Stimulated activated CD4-positive, alpha-beta T cell treated with anti-CD3 and anti-CD28 coated beads, TNF-alpha, amount 100 ng/mL, for 1 hour (primary cell): ENCODE measurements around the gene LIPT2.

Experiments used
- DNase-seq, 3 donors: peaks; one replicate each; pipeline ENCODE4 v3.0.0-alpha.2; 2020; ENCODE audit warnings: low read depth in 3 of 3, low spot score in 1 of 3

Gene LIPT2

DNA sequence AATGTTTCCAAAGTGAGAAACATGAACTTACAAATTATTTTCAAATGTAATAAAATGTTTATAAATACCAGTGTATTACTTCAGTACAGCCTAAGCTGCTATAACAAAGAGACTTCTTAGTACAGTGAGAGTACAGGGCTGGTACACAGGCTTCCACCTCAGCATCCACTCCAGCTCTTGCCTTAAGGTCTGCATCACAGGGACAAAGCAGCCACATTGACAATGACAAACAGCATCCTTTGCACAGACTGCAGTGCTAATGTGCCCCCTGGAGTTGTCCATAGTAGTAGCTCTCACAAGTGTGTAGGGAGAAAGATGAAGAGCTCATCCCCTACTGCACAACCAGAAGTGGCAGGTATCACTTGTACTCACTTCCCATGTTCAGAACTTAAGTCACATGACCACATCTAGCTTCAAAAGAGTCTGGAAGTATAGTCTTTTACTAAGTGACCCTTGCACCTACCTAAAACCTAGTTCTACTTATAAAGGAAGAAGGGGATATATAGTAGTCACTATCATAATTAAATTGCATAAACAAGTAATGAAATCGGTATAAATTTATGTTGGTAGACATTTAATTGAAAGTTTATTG, 10.7 kb upstream of the LIPT2 start:
- no peak for DNase-seq

DNA sequence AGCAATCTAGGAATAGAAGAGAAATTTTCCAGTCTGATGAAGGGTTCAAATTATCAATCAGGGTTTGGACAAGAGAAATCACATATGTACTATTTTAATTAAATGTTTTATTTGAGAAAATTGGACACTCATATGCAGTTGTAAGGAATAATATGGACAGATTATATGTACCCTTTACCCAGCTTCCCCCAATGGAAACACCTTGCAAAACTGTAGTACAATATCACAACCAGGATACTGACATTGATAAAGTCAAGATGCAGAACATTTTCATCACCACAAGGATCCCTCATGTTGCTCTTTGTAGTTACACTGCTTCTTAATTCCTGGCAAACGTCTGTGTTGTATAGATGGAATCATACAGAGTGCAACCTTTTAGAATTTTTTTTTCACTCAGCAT, 1.4 kb upstream of the LIPT2 start:
- no peak for DNase-seq

DNA sequence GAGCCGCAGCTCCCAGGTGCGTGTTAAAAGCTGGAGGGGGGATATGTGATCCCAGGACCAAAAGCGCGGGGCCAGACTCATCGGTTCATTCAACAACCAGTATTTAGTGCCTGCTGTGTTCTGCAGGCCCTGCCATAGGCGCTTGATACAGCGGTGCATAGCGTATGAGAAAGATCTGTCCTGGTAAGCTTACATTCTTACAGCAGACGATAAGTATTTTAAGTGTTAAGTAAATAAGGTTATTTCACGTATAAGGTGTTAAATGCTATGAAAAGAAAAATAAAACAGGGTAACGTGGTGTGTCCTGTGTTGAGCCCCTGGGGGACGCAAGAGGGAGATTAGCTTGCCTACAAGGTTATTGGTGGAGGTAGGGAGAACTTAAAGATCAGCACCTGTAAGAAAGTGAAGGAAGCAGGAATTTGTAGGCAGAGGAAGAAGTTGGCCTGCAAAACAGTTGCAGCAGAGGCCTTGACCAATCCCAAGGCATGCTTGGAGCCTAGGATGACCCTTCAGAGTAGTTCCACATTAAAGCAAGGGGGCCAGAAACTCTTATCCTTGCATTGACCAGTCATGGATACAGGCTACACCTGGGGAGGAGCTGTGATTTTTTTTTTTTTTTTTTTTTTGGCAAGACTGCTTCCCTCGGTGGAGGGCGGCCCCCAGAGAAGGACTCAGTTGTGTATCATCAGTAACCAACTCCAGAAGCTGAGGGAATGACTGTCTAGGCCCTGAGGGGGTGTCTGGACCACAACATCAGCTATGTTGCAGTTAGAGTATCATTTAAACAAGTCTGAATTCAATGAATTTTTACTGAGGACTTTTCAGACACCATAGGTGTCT, 487 bp upstream of the LIPT2 start:
- no peak for DNase-seq

DNA sequence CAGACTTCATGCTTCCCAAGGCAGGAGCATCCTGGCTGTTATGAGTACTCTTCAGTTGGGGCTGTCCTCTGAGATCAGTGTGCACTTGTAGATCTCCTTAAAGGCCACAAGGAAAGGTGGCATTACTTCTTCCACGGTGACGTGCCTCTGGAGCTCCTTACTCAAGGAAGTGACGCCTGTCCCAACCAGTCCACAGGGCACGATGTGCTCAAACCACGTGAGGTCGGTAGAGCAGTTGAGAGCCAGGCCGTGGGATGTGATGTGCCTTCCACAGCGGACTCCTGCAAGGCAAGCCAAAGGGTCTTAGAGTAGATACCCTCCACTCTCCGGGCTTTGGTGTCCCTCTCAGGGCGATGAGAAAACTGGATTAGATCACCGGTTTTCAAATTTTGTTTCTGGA, 1.4 kb downstream of the LIPT2 start:
- DNase-seq: no peak

DNA sequence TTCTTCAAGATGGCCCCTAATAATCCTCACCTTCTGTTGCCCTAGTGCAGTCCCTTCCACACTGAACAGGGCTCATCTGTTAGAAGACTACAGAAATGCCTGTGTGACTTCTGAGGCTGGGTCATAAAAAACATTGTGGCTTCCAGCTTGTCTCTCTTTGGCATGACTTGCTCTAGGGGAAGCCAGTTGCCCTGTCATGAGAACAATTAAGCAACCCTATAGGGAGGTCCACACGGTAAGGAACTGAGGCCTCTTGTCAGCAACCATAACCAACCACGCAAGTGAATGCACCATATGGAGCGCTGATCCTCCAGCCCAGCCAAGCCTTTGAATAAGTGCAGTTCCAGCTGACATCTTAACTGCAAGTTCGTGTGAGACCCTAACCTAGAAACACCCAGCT, 2.6 kb downstream of the LIPT2 start:
- no peak for DNase-seq

DNA sequence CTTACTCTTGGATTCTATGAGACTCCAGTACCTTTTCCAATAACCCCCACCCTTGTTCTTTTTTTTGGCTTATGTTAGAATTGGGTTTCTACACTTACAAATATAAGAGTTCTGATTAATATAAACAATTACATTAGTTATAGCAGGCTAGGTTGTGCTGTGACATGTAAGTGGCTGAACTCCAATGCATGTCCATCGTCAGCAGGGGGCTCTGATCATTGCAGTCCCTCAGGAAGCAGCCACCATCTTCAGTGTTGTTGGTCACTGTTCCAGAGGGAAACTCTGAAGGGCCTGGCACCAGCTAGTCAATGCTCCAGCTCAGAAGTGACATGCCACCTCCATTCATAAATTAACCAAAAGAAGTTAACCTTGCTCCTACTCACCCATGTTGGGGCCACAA, 5.6 kb downstream of the LIPT2 start:
- DNase-seq: no peak

DNA sequence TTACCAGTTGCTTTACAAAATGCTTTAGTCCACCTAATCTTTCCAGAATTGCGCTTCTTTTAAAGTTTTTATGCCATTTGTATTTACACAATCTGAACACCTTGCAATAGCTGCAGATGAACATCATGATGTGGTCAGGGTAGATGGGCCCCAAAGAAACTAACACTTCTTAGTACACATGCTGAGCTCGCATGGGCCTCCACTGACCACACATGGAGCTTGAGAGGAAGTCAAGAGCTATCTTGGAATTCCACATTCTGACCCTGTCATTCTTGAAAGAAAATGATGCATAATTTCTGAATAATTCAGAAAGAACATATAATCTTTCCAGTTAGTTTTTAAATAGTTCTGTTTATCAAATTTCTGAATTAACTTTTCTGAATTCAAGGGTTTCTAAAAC, 7.7 kb downstream of the LIPT2 start:
- no peak for DNase-seq

DNA sequence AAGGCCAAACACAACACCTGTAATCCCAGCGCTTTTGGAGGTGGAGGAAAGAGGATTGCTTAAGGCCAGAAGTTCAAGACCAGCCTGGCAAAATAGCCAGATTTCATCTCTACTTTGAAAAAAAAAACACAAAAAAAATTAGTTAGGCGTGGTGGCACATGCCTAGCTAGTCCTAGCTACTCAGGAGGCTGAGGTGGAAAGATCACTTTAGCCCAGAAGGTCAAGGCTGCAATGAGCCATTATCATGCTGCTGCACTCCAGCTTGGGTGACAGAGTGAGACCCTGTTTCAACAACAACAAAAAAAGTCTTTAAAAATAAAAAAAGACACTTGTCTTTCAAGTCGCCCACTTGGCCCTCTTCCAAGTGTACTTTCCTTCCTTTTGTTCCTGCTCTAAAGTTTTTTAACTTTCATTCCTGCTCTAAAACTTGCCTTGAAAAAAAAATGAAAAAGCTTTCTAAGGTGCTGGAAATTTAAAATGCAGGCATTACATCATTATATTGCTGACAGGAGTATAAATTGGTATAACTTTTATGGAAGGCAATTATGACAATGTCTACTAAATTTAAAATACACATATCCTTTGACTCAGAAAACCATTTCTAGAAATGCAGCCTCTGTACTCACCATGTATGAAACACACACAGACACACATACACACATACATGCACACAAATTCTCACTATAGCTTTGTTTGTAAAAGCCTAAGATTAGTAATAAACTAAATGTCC, 12.7 kb downstream of the LIPT2 start:
- no peak for DNase-seq

DNA sequence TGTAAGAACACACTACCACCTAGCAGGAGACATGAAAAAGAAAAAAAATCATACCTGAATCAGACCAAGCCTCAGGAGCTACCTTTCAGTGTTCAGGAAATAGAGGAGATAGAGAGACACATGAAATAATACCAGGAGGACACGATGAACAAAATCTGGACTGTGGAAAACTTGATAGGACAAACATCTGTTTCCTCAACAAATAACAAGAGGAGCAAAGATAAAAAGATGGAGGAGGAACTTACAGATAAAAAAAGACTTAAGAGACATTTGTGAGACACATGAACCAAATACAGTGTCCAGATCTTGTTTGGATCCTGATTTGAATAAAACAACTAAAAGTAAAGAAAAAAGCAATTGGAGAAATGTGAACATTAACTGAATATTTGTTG, 13.8 kb downstream of the LIPT2 start:
- DNase-seq: no peak

DNA sequence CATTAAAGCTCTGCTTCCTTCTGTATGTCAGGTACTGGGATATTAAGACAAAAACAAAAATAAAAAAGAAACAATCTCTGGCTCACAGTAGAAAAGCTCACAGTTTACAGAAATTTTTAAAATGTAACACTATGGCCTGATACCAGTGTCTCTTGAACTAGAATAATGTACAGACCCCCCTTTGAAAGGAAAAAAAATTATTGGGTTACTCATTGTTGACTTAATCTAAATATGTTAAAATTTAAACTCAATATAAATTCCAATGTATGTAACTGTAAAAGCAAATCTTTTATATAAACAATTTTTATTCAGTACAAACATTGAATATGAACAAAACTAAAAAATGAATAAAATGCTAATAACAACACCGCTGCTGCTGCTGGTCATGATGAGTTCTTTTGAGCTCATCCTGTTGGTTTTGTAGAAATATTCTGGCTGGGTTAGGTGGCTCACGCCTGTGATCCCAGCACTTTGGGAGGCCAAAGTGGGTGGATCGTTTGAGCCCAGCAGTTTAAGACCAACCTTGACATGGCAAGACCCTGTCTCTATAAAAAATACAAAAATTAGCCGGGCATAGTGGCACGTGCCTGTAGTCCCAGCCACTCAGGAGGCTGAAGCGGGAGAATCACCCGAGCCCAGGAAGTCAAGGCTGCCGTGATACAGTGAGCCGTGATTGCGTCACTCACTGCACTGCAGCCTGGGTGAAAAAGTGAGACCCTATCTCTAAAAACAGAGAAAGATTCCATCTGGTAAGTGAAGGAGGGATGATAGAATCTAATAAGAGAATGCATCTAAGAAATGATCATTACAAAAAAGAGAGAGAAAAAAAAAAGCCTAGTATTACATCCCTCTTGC, 14.4 kb downstream of the LIPT2 start:
- DNase-seq: no peak

DNA sequence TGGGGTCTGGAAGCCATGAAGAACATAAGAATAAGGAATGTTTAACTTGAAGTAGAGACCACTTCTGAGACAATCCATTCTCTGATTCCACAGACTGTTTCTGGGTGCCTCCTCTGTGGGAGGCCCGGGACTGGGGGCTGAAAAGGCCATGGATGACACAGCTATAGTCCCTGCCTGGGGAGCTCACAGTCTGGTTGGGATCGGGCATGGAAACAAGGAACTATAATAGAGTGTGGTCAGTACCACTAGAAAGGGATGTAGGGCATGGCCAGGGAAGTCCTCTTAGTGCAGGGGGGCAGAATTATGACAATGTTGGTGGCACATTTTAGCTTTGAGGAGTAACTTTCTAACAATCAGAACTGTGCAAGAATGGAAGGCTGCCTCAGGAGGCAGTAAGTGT, 17.0 kb downstream of the LIPT2 start:
- no peak for DNase-seq

DNA sequence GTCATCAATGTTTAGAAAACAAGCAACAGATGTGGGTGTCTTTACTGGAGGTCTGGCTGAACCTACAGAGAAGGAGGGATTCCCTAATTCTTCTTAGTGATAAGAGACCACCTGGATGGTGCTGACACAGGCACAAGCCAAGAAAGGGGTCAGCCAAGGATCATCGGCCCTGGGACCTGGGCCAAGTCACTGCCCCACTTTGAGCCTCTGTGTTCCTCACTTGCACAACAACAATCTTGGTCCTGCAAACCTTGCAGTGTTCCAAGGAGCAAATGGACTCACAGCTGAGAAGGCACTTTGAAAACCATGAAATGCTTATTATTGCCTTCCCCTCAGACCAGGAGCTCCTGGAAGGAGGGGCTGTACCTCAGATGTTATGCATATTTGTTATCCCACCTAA, 19.2 kb downstream of the LIPT2 start:
- no peak for DNase-seq

DNA sequence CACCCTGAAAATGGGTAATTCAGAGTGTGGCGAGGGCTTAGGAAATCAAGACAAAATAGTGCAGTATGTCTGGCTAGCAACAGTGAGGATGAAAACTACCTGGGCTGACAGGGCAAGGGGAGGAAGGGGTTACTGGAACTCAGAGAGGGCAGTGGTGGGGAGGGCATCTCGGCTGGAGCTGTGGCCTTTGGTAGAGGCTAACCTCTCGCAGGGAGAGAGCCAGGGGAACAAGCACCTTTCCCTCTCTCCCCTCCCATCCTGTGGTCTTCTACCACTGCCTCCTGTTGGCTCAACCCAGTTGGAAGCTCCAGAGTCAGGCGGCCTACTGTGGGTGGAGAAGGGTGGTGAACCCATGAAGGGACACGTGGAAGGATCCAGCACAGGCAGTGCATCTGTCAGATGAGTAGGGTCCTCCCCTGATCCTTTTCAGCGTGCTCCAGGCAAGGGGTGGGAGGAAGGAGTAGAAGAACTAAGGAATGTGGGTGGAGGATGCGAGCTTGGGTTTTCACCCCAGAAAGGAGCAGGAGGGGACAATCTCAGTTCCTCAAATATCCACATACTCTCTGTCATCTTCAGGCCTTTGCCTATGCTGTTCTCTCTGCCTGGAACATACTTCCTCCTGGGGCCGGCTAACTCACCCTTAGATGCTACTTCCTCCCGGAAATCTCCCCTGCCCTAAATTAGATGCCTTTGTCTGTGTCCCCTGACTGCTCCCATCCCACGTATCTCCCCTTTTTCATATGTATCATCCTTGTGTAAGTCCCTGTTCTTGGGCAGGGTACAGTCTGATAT, 19.9 kb downstream of the LIPT2 start:
- DNase-seq: no peak

DNA sequence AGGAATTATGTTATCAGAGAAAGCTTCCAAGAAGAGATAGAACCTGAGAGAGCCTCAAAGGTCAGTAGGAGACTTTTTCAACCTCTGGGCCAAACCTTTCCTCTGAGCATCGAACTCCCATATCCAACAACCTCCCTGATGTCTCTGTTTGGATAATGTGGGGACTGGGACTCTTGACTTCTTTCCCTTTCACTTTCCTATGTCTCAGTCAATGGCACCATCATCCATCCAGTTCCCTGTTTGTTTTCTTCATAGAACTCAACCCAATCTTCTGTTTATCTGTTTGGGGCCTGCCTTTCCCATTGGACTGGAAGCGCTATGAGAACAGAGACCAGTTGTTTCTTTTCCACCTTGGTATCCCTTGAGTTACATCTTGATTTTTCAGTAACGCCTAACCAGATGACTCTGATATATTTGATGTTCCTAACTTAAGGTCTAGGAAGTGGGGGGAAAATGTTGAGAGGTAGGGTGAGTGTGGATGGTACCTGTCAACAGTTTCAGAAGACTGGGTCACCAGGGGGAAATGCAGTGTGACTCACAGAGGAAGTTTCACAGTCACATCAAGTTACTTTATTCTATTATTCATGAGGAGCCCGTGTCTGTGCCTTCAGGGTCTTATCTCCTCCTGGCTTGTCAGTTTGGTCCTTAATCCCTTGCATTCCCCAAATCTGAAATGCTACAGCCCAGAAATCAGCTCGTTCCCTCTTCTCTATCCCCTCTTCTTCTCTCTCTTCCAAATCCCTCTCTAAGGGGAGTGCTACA, 21.7 kb downstream of the LIPT2 start:
- no peak for DNase-seq

DNA sequence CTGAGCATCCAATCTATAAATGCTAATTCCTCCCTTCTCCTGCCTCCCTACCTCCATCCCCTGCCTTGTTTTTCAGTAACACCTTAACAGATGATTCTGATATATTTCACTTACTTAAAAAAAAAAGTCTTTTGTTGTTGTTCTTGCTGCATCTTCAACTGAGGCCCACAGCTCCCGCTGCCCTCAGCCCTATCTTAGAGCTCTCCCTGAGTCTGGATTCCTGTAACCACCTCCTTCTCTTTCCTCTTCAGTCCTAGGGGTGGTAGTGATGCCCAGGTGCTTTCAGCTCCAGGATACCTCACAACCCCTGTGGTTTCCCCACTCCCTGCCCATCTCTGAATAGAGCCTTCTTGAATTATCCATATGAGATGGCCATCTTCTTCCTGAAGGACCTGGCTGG, 22.5 kb downstream of the LIPT2 start:
- no peak for DNase-seq

DNA sequence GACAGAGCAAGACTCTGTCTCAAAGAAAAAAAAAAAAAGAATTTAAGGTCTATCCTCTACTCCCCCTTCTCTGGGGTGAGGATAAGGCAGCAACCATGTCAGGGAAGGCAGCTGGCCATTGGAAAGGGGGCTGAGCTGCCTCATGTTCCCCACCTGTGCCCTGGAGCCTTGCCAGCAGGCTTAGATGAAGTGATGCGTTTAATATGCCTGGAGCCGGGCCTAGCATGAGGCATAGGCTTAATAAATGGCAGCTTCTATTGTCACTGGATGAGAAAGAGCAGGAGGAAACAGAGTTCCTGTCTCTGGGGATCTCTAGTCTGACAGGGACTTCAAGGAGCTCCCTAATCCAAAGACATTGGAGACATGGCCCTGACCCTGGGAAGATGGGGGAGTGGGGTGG, 23.0 kb downstream of the LIPT2 start:
- DNase-seq: no peak

DNA sequence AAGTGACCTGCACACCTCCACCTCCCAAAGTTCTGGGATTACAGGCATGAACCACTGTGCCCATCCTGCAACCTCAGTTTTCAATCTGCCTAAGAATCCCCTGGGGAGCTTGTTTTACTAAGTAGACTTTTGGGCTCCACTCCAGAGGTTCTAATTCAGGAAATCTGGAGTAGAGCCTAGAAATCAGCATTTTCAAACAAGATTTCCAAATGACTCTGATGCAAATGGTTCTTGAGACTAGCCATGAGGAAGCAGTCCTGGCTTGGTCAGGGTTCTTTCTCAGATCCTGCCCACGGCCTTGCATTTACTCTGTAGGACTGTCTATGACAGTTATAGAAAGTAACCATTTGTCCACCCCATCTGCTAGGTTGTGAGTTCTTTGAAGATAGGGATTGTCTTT, 24.6 kb downstream of the LIPT2 start:
- no peak for DNase-seq

DNA sequence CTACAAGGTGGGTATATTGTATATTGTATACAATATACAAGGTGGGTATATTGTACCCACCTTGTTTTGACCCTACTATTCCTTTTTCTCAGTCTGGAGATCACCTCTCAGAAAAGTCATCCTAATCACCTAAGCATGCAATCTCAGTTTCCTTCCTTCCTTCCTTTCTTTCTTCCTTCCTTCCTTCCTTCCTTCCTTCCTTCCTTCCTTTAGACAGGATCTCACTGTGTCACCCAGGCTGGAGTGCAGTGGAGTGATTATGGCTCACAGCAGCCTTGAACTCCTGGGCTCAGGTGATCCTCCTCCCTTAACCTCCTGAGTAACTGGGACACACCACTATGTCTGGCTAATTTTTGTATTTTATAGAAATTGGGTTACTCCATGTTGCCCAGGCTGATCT, 25.0 kb downstream of the LIPT2 start:
- DNase-seq: no peak

DNA sequence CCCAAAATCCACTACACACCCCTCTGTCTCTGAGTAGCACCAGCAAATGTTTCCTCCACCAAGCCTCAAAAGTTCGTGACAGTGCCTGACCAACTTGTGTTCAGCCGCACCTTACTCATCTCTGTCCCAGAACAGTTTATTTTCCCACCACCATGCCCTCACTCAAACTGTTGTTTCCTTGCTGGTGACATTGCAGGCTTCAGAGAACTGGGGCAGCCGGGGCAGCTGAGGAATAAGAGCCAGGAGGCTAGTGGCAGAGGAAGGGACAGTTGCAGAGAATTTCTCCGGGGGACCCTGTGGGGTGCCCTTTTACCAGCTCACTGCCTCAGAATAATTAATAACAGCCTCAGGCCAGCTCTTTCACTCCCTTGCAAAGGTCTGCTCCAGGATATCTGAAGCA, 25.5 kb downstream of the LIPT2 start:
- DNase-seq: no peak
